ENCODE measurements around the gene ADAMTSL1. TPM values are rescaled to one million over a fixed set of nuclear protein-coding genes. Genes with fewer than 3 reads are reported as not detected.

The ADAMTSL1 gene
- total and polyA plus RNA-seq, 2 of the 8 experiments (the other 6 are each of a cell fraction or from before 2014, with no cell fraction given) = 0.84 to 1.1 TPM

DNA sequence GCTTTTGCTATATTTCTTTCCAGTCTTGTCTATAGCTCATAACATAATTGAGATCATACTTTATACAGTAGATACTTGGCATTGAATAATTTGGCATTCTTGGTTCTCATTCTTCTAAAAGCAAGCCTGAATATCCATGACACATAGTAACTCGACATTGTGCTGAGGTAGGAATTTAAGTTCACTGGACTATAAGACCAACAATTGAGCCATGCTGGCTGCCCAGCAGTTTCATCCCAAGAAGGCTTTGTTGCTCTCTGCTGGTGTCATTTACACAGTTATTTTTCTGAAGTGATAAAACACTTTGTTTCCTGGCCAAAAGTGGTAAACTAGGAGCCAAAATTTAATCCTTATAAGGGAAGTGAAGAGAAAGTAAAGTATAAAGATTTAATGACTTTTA is 192.0 kb downstream of the ADAMTSL1 start (continued):
- no peak for TF ChIP-seq RFX5 (IDR thresholded peaks at IDR 0.05; ENCODE audit: borderline replicate concordance, low read depth, low read length)

Measured in H1 (cell line).